Left ventricle myocardium inferior (tissue), 1 donor: ENCODE results near the gene UBAC1. TPM values are rescaled to one million over a fixed set of nuclear protein-coding genes. Genes with fewer than 3 reads are reported as not detected.

Experiments
- DNase-seq: peaks from one replicate; pipeline ENCODE4 v3.0.0-alpha.2; 2020
- H3K27ac ChIP-seq: fragments of 200-600 bp; replicated peaks from 2 replicates; pipeline ENCODE4 v1.8.0; 2021
- H3K27me3 ChIP-seq: fragments of 200-600 bp; 2 replicates; pipeline ENCODE4 v1.8.0; 2021; ENCODE audit warnings: low read depth
- H3K36me3 ChIP-seq: fragments of 200-600 bp; 2 replicates; pipeline ENCODE4 v1.8.0; 2021
- H3K4me1 ChIP-seq: fragments of 200-600 bp; 2 replicates; pipeline ENCODE4 v1.8.0; 2021
- H3K4me3 ChIP-seq: fragments of 200-600 bp; 2 replicates; pipeline ENCODE4 v1.8.0; 2021; ENCODE audit warnings: mild to moderate bottlenecking, moderate library complexity
- H3K9me3 ChIP-seq: fragments of 200-600 bp; replicated peaks from 2 replicates; pipeline ENCODE4 v1.8.0; 2021
- CTCF ChIP-seq: fragments of 200-600 bp; IDR thresholded peaks from 2 replicates; pipeline ENCODE4 v1.8.0; 2021; ENCODE audit warnings: antibody characterized with exemption, mild to moderate bottlenecking, borderline replicate concordance
- intact Hi-C: fragments of 100-400 bp; cut with micrococcal nuclease; formaldehyde crosslinking; loops from one replicate; pipeline ENCODE4 v1.11.0; 2022
- total RNA-seq: library from RNA; stranded (reverse); fragmentation: NEBNext Ultra II Directional; extraction: Animal tissue kit (Norgen Biotek cat#: 25700); gene quantifications from one replicate; pipeline ENCODE4 v1.2.1, GENCODE V29; 2021
- donor health status: DM: no; HTN: yes; CAD: no; lungs with severe emphysema.

Gene UBAC1
- total RNA-seq, 1 donor from 2014 or later, result 108 TPM

GRCh38 chr9:135989157-135989556, 28.0 kb upstream of the UBAC1 start:
- H3K9me3 ChIP-seq, result no peaks in the 10 kb centered on the region
- intact Hi-C loops, result no loop called here
- H3K36me3 ChIP-seq, result no peaks in the 10 kb centered on the region
- H3K4me3 ChIP-seq, result no peak overlapping the region
- H3K4me1 ChIP-seq, result peaks cover 47% of the 10 kb centered on the region
- no peak overlapping the region for H3K27ac ChIP-seq
- no peak for DNase-seq
- no peak for TF ChIP-seq CTCF
- peaks cover 16% of the 10 kb centered on the region for H3K27me3 ChIP-seq

GRCh38 chr9:135988493-135988892, 27.3 kb upstream of the UBAC1 start:
- Histone ChIP-seq H3K4me3 (no peak overlapping the region), H3K9me3 (no peaks in the 10 kb centered on the region), H3K36me3 (no peaks in the 10 kb centered on the region), H3K27ac (no peak overlapping the region), H3K27me3 (peaks cover 18% of the 10 kb centered on the region), H3K4me1 (peaks cover 40% of the 10 kb centered on the region)
- no peak for DNase-seq
- intact Hi-C loops, result no loop called here
- no peak for TF ChIP-seq CTCF

GRCh38 chr9:135987838-135988404, 26.7 kb upstream of the UBAC1 start:
- Histone ChIP-seq H3K4me1 (peaks cover 35% of the 10 kb centered on the region), H3K36me3 (no peaks in the 10 kb centered on the region), H3K27ac (no peak overlapping the region), H3K27me3 (peaks cover 18% of the 10 kb centered on the region), H3K9me3 (no peaks in the 10 kb centered on the region), H3K4me3 (no peak overlapping the region)
- intact Hi-C loops, result no loop called here
- TF ChIP-seq CTCF, result no peak
- no peak for DNase-seq

GRCh38 chr9:135986605-135987004, 25.4 kb upstream of the UBAC1 start:
- intact Hi-C loops, result no loop called here
- no peak for DNase-seq
- no peak for TF ChIP-seq CTCF
- Histone ChIP-seq H3K27ac (no peak overlapping the region), H3K4me1 (peaks cover 22% of the 10 kb centered on the region), H3K4me3 (no peak overlapping the region), H3K27me3 (peaks cover 24% of the 10 kb centered on the region), H3K36me3 (no peaks in the 10 kb centered on the region), H3K9me3 (no peaks in the 10 kb centered on the region)

- no peak for DNase-seq
- TF ChIP-seq CTCF, result no peak
- Histone ChIP-seq H3K36me3 (no peaks in the 10 kb centered on the region), H3K27ac (no peak overlapping the region), H3K4me3 (no peak overlapping the region), H3K27me3 (peaks cover 28% of the 10 kb centered on the region), H3K9me3 (no peaks in the 10 kb centered on the region), H3K4me1 (peaks cover 15% of the 10 kb centered on the region)
- intact Hi-C loops, result no loop called here
Measured at GRCh38 chr9:135985889-135986288, 24.7 kb upstream of the UBAC1 start.
